ENCODE measurements around the gene WASF2.
A peak's percentile ranks its signal among the peaks of the same experiment; 100 is the strongest.
"Not testable (repeated sequence)": the region's sequence is repeated elsewhere in the genome, so short reads cannot be mapped to it uniquely, and the experiment has no call there.

WASF2 gene

DNA sequence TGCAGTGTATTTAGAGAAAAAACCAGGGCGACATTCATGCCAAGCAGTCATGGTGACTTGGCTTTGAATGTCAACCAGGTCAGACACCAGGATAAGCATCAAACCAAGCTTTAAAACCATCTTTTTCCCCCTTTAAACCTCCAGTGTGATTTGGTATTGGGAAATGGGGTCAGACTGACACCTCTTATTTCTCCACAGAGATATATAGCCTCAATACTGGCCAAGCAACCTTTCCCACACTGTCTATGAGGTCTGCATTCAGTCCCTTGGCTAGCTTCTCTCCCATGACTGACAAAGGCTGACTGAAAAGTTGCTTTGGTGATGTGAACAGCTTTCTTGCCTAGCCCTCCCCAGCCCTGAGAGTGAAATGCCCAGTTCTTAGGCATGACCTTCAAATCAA is 75.9 kb downstream of the WASF2 start:
- DNase-seq = no peak

DNA sequence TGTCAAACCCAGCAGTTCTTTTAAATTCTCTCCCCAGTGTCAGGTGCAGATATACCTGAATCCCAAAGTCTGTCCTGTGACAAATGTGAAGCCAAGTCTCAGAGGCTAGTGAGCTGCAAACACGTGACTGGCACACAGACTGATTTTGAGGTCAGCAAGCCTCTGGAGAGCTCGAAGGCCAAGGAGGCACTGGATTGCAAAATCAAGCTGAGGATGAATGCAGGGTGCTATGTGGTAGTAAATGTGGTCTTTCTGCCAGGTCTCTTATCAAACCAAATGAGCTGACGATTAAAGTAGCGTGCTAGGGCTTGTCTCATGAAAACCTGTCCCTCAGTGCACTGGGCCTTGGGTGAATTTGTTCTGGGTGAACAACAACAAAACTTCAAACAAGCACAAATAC is 77.0 kb downstream of the WASF2 start:
- DNase-seq = no peak

DNA sequence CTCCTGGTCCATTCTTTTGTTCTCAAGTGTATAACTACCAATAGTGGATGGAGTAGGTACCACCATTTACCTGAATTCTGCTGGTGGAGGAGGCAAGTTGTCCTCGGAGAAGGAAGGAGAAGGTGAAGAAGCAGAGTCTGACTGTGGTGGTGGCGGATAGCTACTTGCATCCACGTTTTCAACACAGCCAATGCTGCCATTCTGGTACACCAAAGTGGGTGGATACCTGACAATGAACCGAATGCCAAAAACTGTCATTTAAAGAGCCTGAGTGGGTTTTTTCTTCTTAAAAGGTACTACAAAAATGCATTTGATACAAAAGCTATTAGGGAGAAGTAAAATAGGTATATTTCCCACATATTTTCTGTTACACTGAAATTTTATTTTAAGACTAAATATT is 77.5 kb downstream of the WASF2 start:
- no peak for DNase-seq

DNA sequence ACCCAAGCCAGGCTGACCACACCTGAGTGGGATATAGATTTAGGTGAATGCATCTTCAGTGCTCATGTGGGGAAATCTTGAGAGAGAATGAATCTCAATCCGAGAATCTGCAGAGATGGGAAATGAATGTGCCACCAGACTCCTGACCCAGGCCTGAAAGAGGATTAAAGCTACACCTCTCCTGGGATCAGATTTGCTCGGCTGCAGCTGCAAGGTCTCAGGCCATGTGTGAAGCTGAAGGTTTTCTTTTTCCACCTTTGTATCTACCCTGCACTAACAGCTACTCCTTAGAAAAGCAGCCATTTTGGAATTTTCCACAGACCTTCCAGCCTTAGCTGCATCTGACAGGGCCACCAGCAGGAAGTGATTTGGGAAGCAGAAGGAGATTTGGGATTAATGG is 79.3 kb downstream of the WASF2 start:
- DNase-seq = no peak

DNA sequence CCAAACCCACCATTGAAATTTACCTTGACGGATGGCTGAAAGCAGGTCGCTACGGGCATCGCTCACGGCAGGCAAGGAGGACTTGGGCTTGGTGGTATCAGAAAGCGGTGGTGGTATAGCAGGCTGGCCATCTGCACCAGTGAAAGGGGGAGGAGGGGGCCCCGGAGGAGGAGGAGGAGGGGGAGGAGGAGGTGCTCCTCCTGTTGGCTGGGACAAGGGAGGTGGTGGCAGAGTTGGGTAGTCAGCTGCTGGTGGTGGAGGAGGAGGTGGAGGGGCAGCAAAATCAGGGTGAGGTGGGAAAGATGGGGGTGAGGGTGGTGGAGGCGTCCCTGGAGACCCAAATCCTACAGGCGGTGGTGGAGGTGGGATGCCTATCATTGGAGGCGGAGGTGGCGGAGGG is 80.3 kb downstream of the WASF2 start:
- DNase-seq = no peak

DNA sequence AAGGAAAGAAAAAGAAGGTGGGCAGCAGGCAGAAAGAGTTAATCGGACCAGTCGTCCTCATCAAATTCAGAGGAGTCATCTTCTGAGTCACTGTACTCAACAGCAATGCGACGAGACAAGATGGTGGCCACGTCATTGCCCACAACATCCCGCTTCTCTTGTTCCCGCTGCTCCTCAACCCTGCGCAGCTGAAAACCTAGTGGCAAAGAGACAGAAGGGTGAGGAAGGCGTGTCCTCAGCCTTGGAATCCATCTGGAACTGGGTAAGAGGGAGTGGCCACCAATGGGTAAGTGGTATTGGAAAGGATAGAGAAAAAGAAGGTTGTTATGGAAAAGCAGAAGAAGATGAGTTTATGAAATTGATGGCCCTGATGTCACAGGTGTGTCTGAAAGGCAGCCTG is 81.8 kb downstream of the WASF2 start:
- DNase-seq = no peak

DNA sequence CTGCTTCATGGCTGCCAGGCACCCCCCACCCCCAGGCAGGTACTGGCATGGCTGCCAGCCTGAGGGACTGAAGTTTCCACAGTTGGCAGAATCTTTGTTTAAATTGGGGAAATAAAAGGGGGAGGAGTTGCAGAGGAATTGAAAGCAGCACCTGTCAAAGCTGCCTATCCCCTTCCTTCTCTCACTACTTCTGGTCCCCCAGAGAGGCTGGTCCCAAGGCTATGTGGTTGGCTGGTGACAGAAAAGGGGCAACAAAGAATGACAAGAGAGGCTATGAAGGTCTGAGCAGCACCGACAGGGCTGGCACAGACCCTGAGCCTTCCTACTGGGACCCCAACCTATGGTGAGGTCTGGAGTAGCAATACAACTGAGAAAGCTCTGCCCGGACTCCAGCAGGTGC is 83.2 kb downstream of the WASF2 start:
- DNase-seq = not testable (repeated sequence)

DNA sequence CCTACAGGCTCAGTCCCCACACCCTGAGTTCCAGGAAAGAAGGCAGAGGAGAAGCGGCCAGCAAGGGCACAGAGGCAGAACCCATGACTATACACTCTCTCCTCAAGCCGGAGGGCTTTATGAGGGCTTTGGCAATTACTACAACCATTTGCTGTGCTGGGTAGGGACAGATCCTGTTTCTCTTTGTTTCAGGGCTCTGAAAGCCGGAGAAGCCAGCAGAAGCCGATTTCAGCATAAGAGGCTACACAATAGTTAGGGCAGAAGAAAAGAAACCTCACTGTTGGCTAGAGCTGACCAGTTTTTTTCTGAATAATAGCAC is 83.6 kb downstream of the WASF2 start:
- DNase-seq = no peak

DNA sequence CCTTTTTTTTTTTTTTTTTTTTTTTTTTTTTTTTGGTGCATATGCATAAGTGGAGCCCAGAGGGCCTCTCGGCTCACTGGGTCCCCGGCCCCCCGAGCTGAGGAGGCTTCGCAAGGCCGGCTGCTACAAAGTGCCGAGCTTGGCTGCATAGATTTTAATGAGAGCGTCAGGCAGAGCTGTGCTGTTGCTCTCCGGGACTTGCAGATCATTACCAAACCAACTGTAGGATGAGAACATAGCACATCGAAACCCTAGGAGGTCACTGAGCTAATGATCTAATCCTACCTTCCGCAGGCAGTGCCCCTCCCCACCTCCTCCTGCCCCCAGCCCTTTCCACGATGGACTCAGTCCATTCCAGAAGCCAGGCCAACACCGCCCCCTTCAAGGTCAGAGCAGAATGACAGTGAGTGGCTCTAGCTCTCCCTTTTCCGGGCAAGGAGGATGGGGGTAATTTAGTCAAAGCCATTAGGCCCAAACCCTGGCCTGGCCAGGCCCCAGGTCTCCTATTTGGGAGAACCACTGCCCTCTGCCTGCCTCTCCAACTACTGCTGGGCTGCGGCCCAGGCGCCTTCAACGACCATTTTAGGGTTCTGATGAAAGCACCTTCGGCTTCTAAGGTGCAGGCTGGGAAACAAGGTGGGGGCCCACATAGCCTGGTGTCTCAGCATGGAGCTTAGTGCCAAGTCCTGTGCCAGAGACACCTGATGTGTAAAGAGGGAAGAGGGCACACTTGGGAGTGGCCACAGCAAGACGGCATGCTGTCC is 84.2 kb downstream of the WASF2 start:
- DNase-seq = not testable (repeated sequence)

DNA sequence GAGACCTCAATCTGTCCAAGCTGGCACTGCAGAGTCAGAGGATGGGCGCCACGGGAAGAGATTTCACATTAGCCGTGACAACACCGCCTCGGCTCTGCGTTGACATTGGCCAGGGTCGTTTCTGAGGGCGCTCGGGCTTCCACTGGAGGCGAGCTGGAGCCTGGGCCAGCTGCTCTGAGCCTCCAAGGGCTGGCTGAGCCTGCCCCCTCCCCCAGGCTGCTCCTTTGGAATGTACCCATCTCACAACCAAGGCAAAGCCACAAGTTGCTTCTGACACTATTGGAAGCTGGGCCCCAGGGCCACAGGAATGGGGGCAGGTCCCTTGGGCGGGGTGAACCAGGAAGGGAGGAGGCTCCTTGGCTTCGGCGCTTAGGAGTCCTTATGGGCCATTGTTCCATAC is 84.9 kb downstream of the WASF2 start:
- no peak for DNase-seq

DNA sequence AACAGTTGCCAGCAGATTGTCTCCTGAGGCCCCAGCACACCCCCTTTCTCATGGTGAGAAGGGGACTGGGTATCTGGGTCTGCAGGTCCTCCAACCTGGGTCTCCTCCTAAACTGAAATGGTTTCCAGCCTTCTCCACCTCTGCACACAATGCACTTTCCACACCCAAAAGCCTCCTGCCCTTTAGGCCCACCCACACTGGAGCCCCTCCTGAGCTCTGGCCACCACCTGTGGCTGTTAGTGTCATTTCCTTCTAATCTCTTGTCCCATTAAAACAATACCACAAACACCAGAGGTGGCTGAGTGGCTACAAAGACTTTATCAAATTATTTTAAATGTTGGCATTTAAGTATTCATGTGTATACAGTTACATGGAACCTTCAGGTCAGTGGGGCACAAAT is 86.0 kb downstream of the WASF2 start:
- DNase-seq = no peak

DNA sequence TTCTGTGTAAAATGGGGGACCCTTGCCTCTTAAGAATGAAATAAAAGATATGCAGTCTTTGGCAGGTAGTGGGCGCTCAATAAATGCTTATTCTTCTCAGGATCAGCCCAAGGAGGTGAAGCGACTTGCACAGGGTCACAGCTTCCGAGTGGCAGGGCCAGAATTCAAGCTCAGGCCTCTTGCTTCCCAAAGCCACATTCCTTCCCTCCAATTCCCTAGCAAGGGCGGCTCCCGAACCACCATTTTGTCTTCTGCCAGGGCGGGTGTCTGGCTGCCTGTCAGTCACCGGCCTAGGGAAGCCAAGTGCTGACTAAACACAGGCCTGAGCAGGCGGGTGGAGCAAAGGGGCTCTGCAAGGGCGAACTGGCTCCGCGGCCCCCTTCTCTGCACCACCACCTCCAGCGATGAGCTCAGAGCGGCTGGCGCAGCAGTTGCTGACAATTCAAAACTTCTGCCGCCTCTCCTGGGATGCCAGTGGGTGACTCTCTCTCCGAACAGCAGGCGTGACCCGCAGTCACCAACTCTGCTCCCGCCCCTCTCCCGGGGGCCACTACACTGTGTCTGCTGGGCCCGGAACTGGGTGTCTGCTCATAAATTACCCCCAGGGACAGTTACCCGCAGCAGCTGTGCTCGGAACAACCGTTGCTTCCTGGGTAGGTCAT is 86.8 kb downstream of the WASF2 start:
- no peak for DNase-seq

DNA sequence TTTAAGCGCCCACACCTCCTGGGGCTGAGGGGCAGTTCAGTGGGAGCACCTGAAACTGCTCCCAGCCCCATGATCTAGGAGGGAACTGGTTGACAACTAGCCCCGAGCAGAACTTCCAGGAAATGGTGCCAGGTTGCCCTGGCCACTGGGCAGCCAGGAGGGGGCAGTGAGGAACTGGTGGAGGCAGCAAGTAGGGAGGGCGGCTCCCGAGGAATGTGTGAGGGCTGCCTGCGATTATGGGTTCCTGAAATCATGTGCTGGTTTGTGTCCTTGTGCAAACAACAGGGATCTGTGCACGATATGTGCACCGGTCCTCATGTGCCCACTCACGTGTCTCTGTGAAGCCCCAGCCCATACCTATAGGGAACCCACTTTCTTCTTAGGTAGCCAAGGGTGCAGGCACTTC is 87.6 kb downstream of the WASF2 start:
- DNase-seq = no peak

DNA sequence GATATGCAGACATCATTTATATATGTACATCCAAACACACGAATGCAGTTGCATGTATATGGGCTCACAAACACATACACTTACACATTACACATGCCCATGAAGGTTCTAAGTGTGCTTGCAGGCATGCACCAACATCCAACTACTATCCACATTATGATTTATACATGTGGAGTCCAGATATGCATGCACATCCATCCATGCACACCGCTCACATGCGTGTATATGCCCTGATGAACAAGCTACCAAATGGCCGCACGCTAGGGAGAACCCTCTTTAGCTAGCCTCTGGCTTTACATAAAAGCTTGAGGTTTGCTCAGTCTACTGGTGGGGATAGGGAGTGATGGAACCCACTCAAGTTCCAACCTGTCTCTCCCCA is 89.0 kb downstream of the WASF2 start:
- no peak for DNase-seq

DNA sequence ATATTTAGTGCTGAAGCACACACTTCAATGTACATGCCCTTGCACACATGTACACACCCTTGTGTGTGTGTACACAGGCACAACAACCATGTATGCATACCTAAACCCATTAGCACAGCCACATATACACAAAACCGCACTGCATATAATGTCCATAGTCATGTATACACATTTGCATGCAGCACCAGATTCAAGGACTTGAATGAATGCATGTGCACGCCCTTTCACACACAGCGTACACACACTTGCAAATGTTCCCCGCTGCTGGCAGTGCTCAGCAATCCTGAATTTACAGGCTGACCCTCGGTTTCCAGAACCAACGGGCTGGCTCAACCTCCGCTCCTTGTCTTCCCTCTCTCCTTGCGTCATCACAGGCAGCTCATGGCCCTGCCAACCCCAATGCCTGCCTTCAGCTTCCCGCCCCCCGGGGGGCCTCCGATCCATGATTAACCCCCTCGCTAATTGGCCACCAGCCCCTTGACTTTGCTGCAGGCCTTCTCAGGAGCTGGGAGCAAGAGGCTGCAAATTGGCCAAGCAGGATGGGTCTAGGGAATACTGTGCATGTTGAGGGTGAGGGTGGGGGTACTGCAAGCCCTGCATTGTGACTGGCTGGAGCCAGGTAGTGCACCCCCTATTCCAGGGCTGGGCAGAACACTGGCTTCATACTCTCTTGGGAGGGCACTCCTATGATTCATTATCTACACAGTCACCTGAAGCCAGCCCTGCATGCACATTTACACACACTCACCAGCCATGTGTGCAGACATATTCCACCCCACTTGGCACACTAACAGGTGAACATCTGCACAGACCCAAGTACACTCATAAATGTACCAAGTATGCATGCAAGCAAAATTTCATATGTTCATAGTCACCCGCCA is 89.6 kb downstream of the WASF2 start:
- no peak for DNase-seq

DNA sequence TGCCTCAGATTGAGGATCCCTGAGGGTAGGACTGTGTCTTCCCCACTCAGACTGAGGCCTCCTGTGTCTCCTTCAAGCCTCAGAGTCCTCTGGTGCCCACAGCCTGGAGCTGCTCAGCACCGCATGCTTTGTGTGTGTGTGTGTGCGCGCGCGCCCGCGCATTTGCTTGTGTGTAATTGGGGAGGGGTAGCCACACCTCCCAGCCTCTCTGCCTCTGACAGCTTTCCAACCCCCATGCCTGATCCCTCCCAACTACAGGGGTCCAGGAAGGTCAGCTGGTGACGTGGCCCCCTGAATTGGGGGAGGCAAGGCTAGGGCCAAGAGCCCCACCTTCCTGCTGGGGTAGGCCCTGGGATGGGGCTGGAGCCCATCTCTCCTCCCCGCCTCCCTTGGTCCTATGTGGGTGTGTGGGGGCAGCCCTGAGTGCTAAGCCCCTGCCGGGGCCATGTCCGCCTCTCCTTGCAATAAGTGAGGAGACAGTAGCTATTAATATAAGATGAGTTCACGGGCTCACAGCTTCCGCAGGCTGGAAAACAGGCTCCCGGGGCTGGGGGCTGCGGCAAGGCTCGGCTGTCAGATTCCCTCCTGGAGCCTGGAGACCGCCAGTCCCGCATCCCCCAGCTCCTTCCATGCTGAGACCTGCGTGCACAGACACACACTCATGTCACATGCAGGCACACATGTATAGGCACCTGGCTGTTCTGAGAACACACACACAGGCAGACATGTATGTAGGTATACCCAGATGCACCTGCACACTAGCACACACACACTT is 90.5 kb downstream of the WASF2 start:
- DNase-seq = no peak

DNA sequence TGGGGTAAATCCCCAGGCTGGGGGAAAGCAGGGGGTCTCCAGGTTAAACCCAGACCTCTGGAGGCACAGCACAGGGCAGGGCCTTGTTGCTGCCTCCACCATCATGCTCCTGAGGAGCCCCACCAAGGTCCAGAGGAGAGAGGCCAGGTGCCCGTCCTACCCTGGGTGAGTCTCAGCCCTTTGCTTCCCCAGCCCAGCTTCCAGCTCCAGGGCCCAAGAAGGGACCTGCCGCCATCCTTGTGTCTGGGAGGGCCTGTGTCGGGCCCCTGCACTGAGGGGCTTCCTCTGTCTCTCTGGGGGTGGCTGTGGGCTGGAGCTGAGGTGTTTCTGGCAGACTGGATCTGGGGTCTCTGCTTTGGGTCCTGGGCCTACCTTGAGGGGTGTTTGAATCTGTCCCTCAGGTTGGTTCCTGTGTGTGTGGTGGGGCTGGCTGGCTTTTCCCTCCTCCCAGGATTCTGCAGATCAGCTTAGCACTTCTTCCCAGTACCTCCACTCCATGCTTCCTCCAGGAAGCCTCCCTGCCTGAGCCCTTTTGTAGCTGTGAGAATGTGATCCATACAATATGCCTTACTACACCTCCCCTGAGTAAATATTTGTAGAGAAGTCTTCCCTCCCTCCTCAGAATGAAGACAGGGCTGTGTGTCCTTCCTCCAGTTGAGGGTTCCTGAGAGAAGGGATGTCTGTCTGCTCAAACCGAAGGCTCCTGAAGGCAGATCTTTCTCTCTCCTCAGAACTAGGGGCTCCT is 91.4 kb downstream of the WASF2 start:
- no peak for DNase-seq

DNA sequence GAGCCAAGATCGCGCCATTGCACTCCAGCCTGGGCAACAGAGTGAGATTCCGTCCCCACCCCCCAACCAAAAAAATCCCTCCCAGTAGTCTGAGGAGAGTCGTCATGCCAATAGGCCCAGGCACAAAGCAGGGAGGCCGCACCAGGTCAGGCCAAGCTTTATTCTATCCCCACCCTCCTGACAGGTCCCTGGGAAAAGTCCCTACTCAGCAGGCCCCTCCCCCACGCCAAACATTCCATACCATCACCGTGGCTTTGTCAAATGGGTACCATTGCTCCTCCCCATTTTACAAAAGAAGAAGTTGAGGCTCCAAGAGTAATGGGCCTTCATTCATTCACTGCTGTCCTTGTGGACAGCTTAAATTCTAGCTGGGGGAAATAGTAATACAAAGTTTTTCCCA is 92.2 kb downstream of the WASF2 start:
- DNase-seq = no peak

DNA sequence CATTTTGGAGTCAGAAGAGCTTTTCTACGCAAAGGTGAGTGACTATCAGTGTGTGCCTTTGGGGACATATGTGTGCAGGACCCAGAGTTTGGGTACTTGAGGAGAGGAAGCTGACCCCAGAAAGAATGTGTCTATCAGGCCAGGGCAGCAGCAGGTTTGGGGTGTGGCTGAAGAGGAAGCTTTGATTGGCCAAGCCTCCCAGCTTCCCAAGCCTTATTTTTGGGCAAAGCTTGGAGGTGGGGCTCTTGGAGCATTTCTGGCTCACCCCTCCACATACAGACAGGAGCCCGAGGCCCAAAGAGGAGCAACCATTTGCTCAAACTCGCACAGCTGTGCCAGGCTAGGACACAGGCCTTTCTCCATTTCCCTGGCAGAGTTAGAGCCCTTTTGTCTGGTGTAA is 92.9 kb downstream of the WASF2 start:
- DNase-seq = no peak

DNA sequence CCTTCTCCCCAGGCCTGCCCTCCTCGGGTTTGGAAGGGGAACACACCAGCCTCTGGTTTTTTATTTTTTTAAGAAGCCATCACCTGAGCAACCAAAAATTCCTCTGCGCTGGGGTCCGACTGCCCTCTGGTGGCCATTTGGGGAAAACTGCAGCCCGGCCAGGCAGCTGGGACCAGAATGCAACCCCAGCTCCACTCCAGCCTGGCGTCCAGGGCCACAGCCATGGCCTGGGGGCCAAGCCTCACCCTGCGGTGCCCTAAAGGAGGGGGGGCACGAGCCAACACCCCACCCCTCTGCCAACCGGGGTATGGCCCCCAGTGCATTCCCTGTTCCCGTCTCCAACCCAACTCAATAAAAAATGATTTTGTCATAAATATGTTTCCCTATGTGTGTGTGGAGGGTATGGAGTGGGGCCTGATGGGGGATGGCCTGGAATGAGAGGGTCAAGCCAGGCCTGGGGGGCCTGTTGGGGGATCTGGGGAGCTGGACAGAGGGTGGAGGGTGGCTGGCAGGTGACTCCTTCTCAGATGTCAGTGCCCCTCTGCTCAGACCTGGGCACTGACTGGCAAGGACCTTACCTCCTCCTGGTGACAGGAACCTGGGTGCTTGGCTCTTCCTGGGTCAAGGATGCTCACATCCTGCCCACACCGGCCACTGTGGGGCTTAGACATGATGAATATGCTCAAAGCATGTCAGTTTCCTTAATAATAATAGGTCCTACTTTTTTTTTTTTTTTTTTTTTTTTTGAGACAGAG is 94.3 kb downstream of the WASF2 start:
- DNase-seq = peak; percentile 38 to 46

DNA sequence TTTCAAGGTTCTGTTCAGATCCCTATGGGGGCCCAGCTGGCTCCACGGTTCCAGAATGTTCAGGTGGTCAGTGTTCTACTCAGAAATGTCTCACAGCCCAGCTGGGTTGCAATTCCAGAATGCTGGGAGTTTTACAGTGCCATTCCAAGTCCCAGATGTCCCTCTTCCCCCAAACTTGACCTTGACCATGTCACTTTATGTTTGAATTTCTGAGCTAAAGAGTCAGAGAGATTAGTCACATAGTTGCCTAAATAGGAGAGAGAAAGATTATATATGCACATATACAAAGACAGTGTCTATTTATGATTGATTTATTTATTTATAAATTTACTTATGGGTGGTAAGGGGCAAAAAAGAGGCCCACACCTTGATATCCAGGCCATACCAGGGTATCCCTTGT is 95.0 kb downstream of the WASF2 start:
- no peak for DNase-seq

DNA sequence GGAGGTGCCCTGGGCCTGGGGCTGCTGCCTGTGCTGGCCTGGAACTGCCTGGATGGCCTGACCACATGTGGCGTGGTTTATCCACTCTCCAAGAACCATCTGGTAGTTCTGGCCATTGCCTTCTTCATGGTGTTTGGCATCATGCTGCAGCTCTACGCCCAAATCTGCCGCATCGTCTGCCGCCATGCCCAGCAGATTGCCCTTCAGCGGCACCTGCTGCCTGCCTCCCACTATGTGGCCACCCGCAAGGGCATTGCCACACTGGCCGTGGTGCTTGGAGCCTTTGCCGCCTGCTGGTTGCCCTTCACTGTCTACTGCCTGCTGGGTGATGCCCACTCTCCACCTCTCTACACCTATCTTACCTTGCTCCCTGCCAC is 95.7 kb downstream of the WASF2 start:
- DNase-seq = no peak

All from NCI-H187 (cell line).